SK-N-SH treated with all-trans-retinoic acid at 6 μM for 48 hours (cell line): ENCODE data around the gene SLC35E1.

Experiments
- ATAC-seq: fragments of 200-7000 bp; cut with Tn5 transposase; 3 replicates; pipeline ENCODE4 v1.9.1; 2020; ENCODE audit warnings: mild to moderate bottlenecking, moderate library complexity
- ARNTL ChIP-seq: fragments of 450-650 bp; formaldehyde crosslinking; IDR thresholded peaks from 2 replicates; pipeline ENCODE4 v1.5.0; 2020; ENCODE audit warnings: low read depth, mild to moderate bottlenecking, moderate library complexity, borderline replicate concordance
- BACH2 ChIP-seq: fragments of 250-450 bp; sonication (Bioruptor Pico); IDR thresholded peaks from 2 replicates; pipeline ENCODE4 v1.9.0; 2021; ENCODE audit warnings: mild to moderate bottlenecking, borderline replicate concordance
- CSDC2 ChIP-seq: fragments of 250-450 bp; sonication (Bioruptor Pico); IDR thresholded peaks from 2 replicates; pipeline ENCODE4 v1.5.0; 2020; ENCODE audit warnings: mild to moderate bottlenecking, moderate library complexity
- ESRRG ChIP-seq: fragments of 250-450 bp; sonication (Bioruptor Pico); IDR thresholded peaks from 2 replicates; pipeline ENCODE4 v1.6.1; 2021; ENCODE audit warnings: mild to moderate bottlenecking
- GLIS3 ChIP-seq: fragments of 250-450 bp; sonication (Bioruptor Pico); IDR thresholded peaks from 2 replicates; pipeline ENCODE4 v1.5.0; 2020; ENCODE audit warnings: mild to moderate bottlenecking, moderate library complexity
- ISL1 ChIP-seq: fragments of 250-450 bp; sonication (Bioruptor Pico); IDR thresholded peaks from 2 replicates; pipeline ENCODE4 v2.1.2; 2022; ENCODE audit warnings: mild to moderate bottlenecking, moderate library complexity
- OSR1 ChIP-seq: fragments of 250-450 bp; sonication (Bioruptor Pico); IDR thresholded peaks from 2 replicates; pipeline ENCODE4 v1.8.0; 2022; ENCODE audit warnings: moderate library complexity, mild to moderate bottlenecking, inconsistent platforms
- PPARA ChIP-seq: fragments of 250-450 bp; sonication (Bioruptor Pico); IDR thresholded peaks from 2 replicates; pipeline ENCODE4 v1.5.0; 2020; ENCODE audit warnings: mild to moderate bottlenecking, borderline replicate concordance
- RARB ChIP-seq: fragments of 250-450 bp; sonication (Bioruptor Pico); IDR thresholded peaks from 2 replicates; pipeline ENCODE4 v1.8.0; 2021; ENCODE audit warnings: mild to moderate bottlenecking, moderate library complexity
- TCF4 ChIP-seq: fragments of 250-450 bp; sonication (Bioruptor Pico); IDR thresholded peaks from 2 replicates; pipeline ENCODE4 v1.8.0; 2021; ENCODE audit warnings: mild to moderate bottlenecking, moderate library complexity, borderline replicate concordance
- TOX ChIP-seq: fragments of 250-450 bp; sonication (Bioruptor Pico); IDR thresholded peaks from 2 replicates; pipeline ENCODE4 v1.8.0; 2021; ENCODE audit warnings: mild to moderate bottlenecking, moderate library complexity, borderline replicate concordance
- ZC3H10 ChIP-seq: fragments of 250-450 bp; sonication (Bioruptor Pico); IDR thresholded peaks from 2 replicates; pipeline ENCODE4 v1.5.1; 2021; ENCODE audit warnings: mild to moderate bottlenecking, moderate library complexity
- ZFP3 ChIP-seq: fragments of 250-450 bp; sonication (Bioruptor Pico); IDR thresholded peaks from 2 replicates; pipeline ENCODE4 v1.5.0; 2020; ENCODE audit warnings: mild to moderate bottlenecking, moderate library complexity
- ZFP30 ChIP-seq: fragments of 450-650 bp; formaldehyde crosslinking; IDR thresholded peaks from 2 replicates; pipeline ENCODE4 v1.5.0; 2022; ENCODE audit warnings: mild to moderate bottlenecking, moderate library complexity
- ZNF565 ChIP-seq: fragments of 450-650 bp; formaldehyde crosslinking; conservative IDR thresholded peaks from 2 replicates; pipeline ENCODE4 v1.5.0; 2020; ENCODE audit warnings: low read depth, mild to moderate bottlenecking, moderate library complexity
- ZNF70 ChIP-seq: fragments of 450-650 bp; formaldehyde crosslinking; IDR thresholded peaks from 2 replicates; pipeline ENCODE4 v1.5.0; 2020; ENCODE audit warnings: mild to moderate bottlenecking, moderate library complexity
- ZNF8 ChIP-seq: fragments of 450-650 bp; formaldehyde crosslinking; IDR thresholded peaks from 2 replicates; pipeline ENCODE4 v1.5.0; 2020; ENCODE audit warnings: mild to moderate bottlenecking, moderate library complexity
- TF ChIP-seq, protein P1 (sequence below): fragments of 250-450 bp; sonication (Bioruptor Pico); IDR thresholded peaks from 2 replicates; pipeline ENCODE4 v1.8.0; 2020; ENCODE audit warnings: mild to moderate bottlenecking, moderate library complexity, borderline replicate concordance
- TF ChIP-seq, protein P2 (sequence below): fragments of 250-450 bp; sonication (Bioruptor Pico); IDR thresholded peaks from 2 replicates; pipeline ENCODE4 v1.5.1; 2020; ENCODE audit warnings: low read depth, mild to moderate bottlenecking, moderate library complexity
- TF ChIP-seq, protein P3 (sequence below): fragments of 250-450 bp; sonication (Bioruptor Pico); IDR thresholded peaks from 2 replicates; pipeline ENCODE4 v1.5.1; 2021; ENCODE audit warnings: mild to moderate bottlenecking, moderate library complexity
- TF ChIP-seq, protein P4 (sequence below): fragments of 250-450 bp; sonication (Bioruptor Pico); IDR thresholded peaks from 2 replicates; pipeline ENCODE4 v1.5.0; 2020; ENCODE audit warnings: mild to moderate bottlenecking, moderate library complexity

SLC35E1 gene

DNA sequence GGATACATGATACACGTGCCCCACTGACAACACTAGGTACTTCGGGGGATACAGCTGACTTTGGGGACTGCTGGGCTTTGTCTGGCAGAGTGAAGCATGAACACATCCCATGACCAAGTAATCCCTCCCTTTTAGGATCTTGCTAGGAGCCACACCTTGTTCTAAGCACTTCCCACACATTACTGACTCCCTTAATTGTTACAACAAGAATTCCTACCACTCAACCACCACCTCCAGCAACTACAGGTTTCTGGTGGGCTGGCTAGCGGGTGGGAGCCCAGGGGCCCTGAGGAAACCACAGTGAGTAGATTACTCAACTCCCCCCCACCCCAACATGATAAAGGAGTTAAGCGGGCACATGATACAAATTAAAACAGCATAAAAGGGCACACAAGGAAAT lies 7.2 kb upstream of the SLC35E1 start:
- TF ChIP-seq, protein P1, sequence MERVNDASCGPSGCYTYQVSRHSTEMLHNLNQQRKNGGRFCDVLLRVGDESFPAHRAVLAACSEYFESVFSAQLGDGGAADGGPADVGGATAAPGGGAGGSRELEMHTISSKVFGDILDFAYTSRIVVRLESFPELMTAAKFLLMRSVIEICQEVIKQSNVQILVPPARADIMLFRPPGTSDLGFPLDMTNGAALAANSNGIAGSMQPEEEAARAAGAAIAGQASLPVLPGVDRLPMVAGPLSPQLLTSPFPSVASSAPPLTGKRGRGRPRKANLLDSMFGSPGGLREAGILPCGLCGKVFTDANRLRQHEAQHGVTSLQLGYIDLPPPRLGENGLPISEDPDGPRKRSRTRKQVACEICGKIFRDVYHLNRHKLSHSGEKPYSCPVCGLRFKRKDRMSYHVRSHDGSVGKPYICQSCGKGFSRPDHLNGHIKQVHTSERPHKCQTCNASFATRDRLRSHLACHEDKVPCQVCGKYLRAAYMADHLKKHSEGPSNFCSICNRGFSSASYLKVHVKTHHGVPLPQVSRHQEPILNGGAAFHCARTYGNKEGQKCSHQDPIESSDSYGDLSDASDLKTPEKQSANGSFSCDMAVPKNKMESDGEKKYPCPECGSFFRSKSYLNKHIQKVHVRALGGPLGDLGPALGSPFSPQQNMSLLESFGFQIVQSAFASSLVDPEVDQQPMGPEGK (CRISPR knock-in tag), result no peak
- TF ChIP-seq PPARA (CRISPR knock-in tag) (no peak), ZFP3 (CRISPR knock-in tag) (no peak), BACH2 (CRISPR knock-in tag) (no peak), CSDC2 (no peak), ESRRG (CRISPR knock-in tag) (no peak), ZNF70 (CRISPR knock-in tag) (no peak), ZC3H10 (CRISPR knock-in tag) (no peak)
- TF ChIP-seq, protein P2, sequence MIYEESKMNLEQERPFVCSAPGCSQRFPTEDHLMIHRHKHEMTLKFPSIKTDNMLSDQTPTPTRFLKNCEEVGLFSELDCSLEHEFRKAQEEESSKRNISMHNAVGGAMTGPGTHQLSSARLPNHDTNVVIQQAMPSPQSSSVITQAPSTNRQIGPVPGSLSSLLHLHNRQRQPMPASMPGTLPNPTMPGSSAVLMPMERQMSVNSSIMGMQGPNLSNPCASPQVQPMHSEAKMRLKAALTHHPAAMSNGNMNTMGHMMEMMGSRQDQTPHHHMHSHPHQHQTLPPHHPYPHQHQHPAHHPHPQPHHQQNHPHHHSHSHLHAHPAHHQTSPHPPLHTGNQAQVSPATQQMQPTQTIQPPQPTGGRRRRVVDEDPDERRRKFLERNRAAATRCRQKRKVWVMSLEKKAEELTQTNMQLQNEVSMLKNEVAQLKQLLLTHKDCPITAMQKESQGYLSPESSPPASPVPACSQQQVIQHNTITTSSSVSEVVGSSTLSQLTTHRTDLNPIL (CRISPR knock-in tag), result no peak
- TF ChIP-seq, protein P3, sequence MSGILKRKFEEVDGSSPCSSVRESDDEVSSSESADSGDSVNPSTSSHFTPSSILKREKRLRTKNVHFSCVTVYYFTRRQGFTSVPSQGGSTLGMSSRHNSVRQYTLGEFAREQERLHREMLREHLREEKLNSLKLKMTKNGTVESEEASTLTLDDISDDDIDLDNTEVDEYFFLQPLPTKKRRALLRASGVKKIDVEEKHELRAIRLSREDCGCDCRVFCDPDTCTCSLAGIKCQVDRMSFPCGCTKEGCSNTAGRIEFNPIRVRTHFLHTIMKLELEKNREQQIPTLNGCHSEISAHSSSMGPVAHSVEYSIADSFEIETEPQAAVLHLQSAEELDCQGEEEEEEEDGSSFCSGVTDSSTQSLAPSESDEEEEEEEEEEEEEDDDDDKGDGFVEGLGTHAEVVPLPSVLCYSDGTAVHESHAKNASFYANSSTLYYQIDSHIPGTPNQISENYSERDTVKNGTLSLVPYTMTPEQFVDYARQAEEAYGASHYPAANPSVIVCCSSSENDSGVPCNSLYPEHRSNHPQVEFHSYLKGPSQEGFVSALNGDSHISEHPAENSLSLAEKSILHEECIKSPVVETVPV (CRISPR knock-in tag), result no peak
- TF ChIP-seq, protein P4, sequence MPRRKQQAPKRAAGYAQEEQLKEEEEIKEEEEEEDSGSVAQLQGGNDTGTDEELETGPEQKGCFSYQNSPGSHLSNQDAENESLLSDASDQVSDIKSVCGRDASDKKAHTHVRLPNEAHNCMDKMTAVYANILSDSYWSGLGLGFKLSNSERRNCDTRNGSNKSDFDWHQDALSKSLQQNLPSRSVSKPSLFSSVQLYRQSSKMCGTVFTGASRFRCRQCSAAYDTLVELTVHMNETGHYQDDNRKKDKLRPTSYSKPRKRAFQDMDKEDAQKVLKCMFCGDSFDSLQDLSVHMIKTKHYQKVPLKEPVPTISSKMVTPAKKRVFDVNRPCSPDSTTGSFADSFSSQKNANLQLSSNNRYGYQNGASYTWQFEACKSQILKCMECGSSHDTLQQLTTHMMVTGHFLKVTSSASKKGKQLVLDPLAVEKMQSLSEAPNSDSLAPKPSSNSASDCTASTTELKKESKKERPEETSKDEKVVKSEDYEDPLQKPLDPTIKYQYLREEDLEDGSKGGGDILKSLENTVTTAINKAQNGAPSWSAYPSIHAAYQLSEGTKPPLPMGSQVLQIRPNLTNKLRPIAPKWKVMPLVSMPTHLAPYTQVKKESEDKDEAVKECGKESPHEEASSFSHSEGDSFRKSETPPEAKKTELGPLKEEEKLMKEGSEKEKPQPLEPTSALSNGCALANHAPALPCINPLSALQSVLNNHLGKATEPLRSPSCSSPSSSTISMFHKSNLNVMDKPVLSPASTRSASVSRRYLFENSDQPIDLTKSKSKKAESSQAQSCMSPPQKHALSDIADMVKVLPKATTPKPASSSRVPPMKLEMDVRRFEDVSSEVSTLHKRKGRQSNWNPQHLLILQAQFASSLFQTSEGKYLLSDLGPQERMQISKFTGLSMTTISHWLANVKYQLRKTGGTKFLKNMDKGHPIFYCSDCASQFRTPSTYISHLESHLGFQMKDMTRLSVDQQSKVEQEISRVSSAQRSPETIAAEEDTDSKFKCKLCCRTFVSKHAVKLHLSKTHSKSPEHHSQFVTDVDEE (CRISPR knock-in tag), result no peak
- TF ChIP-seq, all 23 proteins: peak for 0
- ATAC-seq, result no peak

DNA sequence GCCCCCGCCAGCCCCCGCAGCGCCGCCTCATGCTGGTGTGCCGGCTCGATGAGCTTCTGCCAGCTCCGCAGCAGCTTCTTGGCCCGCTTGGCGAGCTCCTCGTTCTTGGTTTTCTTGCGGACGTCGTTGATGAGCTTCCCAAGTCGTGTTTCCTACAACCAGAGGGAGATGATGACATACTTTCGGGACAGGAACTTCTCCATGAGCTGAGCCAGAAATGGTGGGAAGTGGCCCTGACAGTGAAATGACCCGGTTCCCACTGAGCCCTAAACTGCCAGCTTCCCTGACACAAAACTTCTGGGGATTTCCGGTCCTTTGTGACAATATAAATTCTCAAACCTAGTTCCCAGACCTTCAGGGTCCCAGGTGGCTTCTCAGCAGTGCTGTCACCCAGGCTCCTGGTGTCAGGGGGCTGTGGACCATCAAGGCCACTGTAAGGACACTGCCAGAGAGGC lies 5.3 kb upstream of the SLC35E1 start:
- TF ChIP-seq, protein P3 (CRISPR knock-in tag), result no peak
- TF ChIP-seq ZNF70 (CRISPR knock-in tag), result no peak
- TF ChIP-seq, protein P4 (CRISPR knock-in tag), result no peak
- TF ChIP-seq ARNTL (CRISPR knock-in tag), result no peak
- no peak for TF ChIP-seq RARB
- no peak for TF ChIP-seq ISL1 (CRISPR knock-in tag)
- no peak for TF ChIP-seq ZC3H10 (CRISPR knock-in tag)
- TF ChIP-seq ZNF565 (CRISPR knock-in tag), result no peak
- ATAC-seq, result no peak

DNA sequence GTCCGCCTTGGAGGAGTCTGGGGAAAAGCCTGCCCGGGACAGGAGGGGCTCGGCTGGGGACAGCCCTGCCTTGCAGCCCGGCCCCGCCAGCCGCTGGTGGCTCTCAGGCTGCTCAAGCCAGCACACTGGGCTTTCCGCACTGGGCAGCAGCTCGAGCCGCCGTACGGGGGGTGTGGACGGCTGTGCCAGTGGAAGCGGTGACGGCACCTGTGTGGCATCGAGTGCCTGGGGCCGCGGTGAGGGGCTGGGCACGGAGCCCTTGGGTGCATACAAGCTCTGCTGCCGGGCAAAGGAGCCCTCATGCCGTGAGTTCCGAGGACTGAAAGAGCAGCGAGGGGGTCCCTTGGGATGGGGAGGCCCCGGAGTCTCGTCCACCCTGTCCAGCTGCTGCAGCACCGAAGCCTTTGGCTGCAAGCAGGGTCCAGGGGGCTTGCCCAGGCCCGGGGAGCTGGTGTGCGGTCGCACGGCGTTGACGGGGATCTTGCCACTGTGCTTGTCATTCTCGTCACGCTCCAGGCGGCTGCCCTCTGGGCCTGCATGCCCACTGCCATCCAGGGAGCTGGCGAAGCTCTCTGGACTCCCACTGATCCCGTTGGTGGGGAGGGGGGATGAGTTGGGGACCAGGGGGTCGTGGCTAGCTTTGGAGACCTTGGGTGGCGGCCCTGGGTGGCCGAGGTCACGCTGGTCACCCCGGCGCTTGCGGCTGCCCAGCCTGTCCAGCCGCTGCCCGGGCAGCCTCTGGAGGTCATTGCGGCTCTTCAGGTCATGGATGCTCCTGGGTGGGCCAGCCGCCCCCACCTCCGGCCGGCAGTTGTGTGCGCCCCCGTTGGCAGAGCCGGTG lies 4.7 kb upstream of the SLC35E1 start:
- ATAC-seq, result no peak
- no peak for TF ChIP-seq ZNF8 (CRISPR knock-in tag)
- TF ChIP-seq BACH2 (CRISPR knock-in tag), result no peak
- TF ChIP-seq, protein P4 (CRISPR knock-in tag), result no peak
- no peak for TF ChIP-seq ZFP30 (CRISPR knock-in tag)
- no peak for TF ChIP-seq GLIS3
- TF ChIP-seq ZNF565 (CRISPR knock-in tag), result no peak
- no peak for TF ChIP-seq OSR1 (CRISPR knock-in tag)
- TF ChIP-seq TOX (CRISPR knock-in tag), result no peak
- TF ChIP-seq ISL1 (CRISPR knock-in tag), result no peak
- no peak for TF ChIP-seq CSDC2
- TF ChIP-seq TCF4 (CRISPR knock-in tag), result no peak
- TF ChIP-seq ZNF70 (CRISPR knock-in tag), result no peak
